Measurements from ENCODE around the gene AANAT. TPM values are rescaled to one million over a fixed set of nuclear protein-coding genes. Genes with fewer than 3 reads are reported as not detected.

The AANAT gene
- total RNA-seq, 2 donors from 2014 or later: not detected

DNA sequence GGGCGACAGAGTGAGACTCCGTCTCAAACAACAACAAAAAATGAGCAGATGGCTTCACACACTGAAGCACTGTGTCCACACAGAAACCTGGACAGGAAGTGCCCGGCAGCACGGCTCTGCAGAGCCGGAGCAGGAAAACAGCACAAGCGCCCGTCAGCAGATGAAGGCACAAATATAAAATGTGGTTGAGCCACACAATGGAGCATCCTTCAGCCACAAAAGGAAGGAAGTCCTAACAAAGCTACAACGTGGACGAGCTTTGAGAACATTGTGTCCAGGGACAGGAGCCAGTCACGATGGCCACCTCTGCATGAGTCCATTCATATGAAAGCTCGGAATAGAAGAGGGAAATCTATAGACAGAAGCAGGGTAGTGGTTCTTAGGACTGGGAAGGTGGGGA is 18.2 kb downstream of the AANAT start:
- TF ChIP-seq, protein P1, sequence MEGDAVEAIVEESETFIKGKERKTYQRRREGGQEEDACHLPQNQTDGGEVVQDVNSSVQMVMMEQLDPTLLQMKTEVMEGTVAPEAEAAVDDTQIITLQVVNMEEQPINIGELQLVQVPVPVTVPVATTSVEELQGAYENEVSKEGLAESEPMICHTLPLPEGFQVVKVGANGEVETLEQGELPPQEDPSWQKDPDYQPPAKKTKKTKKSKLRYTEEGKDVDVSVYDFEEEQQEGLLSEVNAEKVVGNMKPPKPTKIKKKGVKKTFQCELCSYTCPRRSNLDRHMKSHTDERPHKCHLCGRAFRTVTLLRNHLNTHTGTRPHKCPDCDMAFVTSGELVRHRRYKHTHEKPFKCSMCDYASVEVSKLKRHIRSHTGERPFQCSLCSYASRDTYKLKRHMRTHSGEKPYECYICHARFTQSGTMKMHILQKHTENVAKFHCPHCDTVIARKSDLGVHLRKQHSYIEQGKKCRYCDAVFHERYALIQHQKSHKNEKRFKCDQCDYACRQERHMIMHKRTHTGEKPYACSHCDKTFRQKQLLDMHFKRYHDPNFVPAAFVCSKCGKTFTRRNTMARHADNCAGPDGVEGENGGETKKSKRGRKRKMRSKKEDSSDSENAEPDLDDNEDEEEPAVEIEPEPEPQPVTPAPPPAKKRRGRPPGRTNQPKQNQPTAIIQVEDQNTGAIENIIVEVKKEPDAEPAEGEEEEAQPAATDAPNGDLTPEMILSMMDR (conservative IDR thresholded peaks at IDR 0.05): no peak
- Histone ChIP-seq H3K9me3 (ENCODE audit: control insufficient read depth, low read length) (no peaks in the 10 kb centered on the region), H3K4me1 (ENCODE audit: control insufficient read depth, insufficient read depth, low read length) (no peaks in the 10 kb centered on the region), H3K36me3 (ENCODE audit: control insufficient read depth, insufficient read depth, low read length) (no peaks in the 10 kb centered on the region), H3K27ac (ENCODE audit: low read depth, low read length) (no peak overlapping the region), H3K27me3 (ENCODE audit: control insufficient read depth, insufficient read depth, low read length, poor library complexity, severe bottlenecking) (no peaks in the 10 kb centered on the region), H3K9ac (ENCODE audit: extremely low read depth, low read length, poor library complexity, severe bottlenecking) (no peak overlapping the region), H3K4me3 (ENCODE audit: low read length) (no peak overlapping the region)
- no peaks in the 10 kb centered on the region for H3K4me1 Mint-ChIP-seq
- no peaks in the 10 kb centered on the region for H3K27me3 Mint-ChIP-seq (ENCODE audit: insufficient read depth)
- H3K9me3 Mint-ChIP-seq: no peaks in the 10 kb centered on the region
- no peak overlapping the region for H3K4me3 Mint-ChIP-seq
- peaks cover 13% of the 10 kb centered on the region for H3K36me3 Mint-ChIP-seq (ENCODE audit: low read depth)
- H3K27ac Mint-ChIP-seq: no peak overlapping the region
- 85 to 90% methylated on average over 11 of the region's 11 CpGs for WGBS, 2 experiments (ENCODE audit: insufficient coverage in 1 of 2, insufficient read length in 1 of 2)
- no peak for DNase-seq

DNA sequence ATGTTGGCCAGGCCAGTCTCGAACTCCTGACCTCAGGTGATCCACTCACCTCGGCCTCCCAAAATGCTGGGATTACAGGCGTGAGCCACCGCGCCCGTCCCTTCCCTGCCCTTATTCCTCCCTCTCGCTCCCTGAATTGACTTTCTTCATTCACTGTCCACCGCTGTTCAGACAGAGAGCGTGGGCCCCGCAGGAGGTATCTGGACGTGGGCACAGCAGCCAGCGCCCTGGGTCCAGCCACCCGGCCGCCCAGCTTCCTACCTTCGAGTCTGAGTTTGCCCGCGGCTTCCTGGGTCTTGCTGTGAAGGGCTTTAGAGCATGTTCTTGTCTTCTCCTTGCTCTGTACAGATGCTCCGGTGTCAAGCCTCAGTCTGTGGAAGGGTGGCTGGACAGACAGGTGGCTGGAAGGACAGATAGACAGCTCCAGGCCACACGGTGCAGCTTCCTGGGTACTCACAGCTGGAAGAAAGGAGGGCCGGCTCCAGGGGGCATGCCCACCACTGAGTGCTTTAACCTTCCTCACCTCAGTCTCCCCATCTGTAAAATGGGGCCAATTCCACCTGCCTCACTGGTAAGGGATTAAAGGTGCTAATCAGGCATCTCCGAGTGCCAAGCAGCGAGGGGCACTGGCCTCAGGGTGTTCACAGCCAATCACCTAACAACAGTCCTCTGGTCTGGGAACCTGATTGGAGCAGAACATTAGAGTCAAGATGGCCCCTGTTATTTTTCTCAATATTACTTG is 20.2 kb downstream of the AANAT start:
- TF ChIP-seq, protein P1 (conservative IDR thresholded peaks at IDR 0.05): no peak
- 90 to 100% methylated on average over 15 to 22 of the region's 22 CpGs for WGBS, 2 experiments (ENCODE audit: insufficient coverage in 1 of 2, insufficient read length in 1 of 2)
- Mint-ChIP-seq H3K4me3 (no peak overlapping the region), H3K4me1 (peaks cover 2% of the 10 kb centered on the region), H3K27ac (no peak overlapping the region), H3K9me3 (no peaks in the 10 kb centered on the region), H3K36me3 (ENCODE audit: low read depth) (peaks cover 11% of the 10 kb centered on the region), H3K27me3 (ENCODE audit: insufficient read depth) (no peaks in the 10 kb centered on the region)
- no peak overlapping the region for H3K4me3 ChIP-seq (ENCODE audit: low read length)
- H3K9me3 ChIP-seq (ENCODE audit: control insufficient read depth, low read length): no peaks in the 10 kb centered on the region
- no peak for DNase-seq
- H3K27ac ChIP-seq (ENCODE audit: low read depth, low read length): no peak overlapping the region
- no peaks in the 10 kb centered on the region for H3K27me3 ChIP-seq (ENCODE audit: control insufficient read depth, insufficient read depth, low read length, poor library complexity, severe bottlenecking)
- no peaks in the 10 kb centered on the region for H3K36me3 ChIP-seq (ENCODE audit: control insufficient read depth, insufficient read depth, low read length)
- H3K9ac ChIP-seq (ENCODE audit: extremely low read depth, low read length, poor library complexity, severe bottlenecking): no peak overlapping the region
- no peaks in the 10 kb centered on the region for H3K4me1 ChIP-seq (ENCODE audit: control insufficient read depth, insufficient read depth, low read length)

DNA sequence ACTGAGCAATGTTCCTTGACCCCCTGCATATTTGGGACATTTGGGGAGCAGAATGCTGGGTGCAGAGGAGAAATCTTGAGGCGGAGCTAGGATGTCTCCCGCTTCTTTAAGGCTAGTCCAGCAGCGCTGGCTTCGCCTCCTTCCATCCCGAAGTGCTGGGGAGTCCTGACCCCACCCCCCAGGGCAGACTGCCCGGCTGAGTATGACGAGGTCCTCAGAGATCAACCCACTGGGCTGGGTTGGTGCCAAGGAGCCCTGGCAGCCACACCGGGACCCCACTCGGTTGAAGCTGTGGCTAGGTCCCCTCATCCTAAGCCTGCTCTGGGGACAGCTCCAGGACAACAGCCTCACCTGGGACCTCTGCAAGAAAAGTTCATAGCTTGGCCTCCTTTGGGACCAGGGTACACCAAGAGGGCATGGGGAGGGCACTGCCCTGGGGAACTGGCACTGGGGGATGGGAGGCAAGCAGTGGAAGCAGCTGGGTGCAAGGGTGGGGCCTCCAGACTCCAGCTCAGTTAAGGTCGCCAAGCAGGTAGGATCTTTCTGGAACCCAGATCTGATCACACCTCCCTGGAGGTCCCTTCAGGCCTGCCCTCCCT is 22.8 kb downstream of the AANAT start:
- Histone ChIP-seq H3K9me3 (ENCODE audit: control insufficient read depth, low read length) (no peaks in the 10 kb centered on the region), H3K4me1 (ENCODE audit: control insufficient read depth, insufficient read depth, low read length) (no peaks in the 10 kb centered on the region), H3K4me3 (ENCODE audit: low read length) (no peak overlapping the region), H3K9ac (ENCODE audit: extremely low read depth, low read length, poor library complexity, severe bottlenecking) (no peak overlapping the region), H3K27ac (ENCODE audit: low read depth, low read length) (no peak overlapping the region), H3K27me3 (ENCODE audit: control insufficient read depth, insufficient read depth, low read length, poor library complexity, severe bottlenecking) (no peaks in the 10 kb centered on the region), H3K36me3 (ENCODE audit: control insufficient read depth, insufficient read depth, low read length) (no peaks in the 10 kb centered on the region)
- 90% methylated on average over 7 to 10 of the region's 10 CpGs for WGBS, 2 experiments (ENCODE audit: insufficient coverage in 1 of 2, insufficient read length in 1 of 2)
- Mint-ChIP-seq H3K27me3 (ENCODE audit: insufficient read depth) (no peaks in the 10 kb centered on the region), H3K27ac (no peak overlapping the region), H3K4me3 (no peak overlapping the region), H3K4me1 (peaks cover 10% of the 10 kb centered on the region), H3K36me3 (ENCODE audit: low read depth) (peaks cover 4% of the 10 kb centered on the region), H3K9me3 (no peaks in the 10 kb centered on the region)
- no peak for DNase-seq
- TF ChIP-seq, protein P1 (conservative IDR thresholded peaks at IDR 0.05): no peak

Measured in endodermal cell (in vitro differentiated cells).